HG03060 (cell line): ENCODE measurements around the gene MILR1.

Experiments
- ATAC-seq: cut with Tn5 transposase; IDR thresholded peaks from one replicate; pipeline ENCODE4 v1.9.1; 2021; ENCODE audit warnings: low read depth, moderate number of reproducible peaks; ENCODE audit not compliant: unreplicated experiment

Gene MILR1

DNA sequence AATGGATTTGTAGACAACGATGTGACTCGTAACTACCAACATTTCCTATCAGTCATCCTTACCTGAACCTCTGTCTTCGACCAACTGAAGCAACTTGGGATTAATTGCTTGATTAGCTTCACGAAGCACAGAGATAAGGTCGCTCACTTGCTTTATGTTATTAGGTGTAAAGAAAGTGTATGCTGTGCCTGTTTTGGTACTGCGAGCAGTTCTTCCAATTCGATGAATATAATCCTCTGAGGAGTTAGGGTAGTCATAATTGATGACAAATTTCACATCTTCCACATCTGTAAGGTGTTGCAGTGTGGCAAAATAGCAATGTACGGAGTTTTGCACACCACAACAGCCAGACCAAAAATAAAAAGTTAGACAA lies 51.6 kb downstream of the MILR1 start:
- no peak for ATAC-seq

DNA sequence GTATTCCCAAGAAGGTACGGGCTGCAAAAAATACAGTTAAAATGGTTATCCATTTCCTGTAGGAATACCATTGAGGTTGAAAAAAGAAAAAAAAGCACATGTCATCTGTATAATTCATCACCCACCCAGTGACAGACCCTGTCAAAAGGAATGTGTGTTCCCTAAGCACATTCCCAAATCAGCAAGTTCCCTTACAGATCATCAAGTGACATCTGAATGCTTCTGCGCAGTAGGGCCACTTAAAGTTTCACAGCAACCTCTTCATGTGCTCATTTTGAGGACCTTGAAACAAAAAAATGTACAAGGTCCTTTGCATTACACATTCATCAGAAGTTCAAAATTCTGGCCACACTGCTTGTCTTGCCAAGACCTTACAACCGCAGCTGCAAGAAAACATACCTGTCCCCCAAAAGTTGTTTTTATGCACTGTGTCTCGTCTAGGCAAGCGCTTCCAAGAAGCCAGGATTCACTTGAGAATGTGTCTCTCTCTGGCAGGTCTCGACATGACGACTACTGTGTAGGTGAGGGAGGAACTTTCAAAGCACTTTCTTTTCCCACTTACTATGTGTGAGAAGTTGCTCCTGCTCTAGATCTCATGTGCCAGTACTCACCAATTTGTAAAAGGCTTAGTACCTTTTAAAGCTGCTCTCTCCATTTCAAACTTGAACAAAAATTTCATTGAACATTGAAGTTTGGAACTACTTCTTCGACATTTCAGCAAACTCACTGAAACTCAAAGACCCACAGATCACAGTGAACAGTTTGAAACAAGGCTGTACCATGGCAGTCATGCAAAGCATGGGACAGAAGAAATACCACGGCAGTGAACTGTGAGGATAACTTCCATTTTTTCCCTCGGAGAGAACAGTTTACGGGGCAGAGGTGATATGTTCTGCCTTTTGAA lies 52.2 kb downstream of the MILR1 start:
- ATAC-seq, result no peak

DNA sequence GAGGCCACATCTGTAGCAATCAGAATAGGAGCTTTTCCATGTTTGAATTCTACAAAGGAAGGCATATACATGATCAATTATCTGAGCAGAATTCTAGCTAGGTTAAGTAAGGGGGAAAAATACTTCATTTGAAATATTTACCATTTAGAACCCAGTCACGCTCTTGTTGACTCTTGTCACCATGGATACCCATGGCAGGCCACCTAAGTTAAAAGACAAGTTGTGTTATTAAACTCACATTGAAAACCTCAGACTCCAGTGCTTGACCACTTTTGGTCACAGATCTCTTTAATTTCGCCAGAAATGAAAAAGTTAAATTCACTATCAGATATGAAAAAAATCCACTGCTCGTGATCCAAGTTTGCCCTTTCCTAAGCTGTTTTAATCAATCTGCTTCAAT lies 53.1 kb downstream of the MILR1 start:
- no peak for ATAC-seq

DNA sequence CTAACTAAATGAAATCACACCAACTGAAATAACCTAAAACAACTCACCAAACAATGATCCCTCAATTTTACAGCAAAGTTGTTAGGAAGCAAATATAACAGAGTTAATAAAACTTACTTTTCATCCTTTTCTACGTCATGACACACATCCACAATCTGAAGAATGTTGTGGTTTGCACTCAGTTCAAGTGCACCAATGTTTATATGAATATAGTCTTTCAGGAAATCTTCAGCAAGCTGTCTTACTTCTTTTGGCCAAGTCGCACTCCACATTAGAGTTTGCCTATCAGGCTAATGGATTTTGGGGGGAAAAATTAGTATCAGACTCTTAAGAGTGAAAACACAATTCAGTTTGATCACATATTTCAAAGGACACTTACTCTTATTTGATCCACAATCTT lies 53.9 kb downstream of the MILR1 start:
- no peak for ATAC-seq

DNA sequence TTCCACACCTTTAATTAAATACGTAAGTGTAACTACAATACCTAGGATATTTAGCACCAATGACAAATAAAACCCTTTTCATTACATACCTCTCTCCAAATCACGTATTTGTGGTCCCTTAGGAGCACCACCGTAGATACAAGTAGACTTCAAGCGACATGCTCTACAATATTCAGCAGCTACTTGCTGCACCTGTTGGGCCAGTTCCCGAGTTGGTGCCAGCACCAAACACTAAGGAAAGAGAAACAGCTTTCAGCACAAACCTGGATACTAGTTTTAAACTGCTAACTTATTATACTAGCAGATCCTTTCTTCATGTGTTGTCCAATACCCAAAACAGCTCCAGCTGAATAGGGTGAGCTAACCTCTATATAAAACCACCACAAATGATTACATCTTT lies 54.4 kb downstream of the MILR1 start:
- no peak for ATAC-seq

DNA sequence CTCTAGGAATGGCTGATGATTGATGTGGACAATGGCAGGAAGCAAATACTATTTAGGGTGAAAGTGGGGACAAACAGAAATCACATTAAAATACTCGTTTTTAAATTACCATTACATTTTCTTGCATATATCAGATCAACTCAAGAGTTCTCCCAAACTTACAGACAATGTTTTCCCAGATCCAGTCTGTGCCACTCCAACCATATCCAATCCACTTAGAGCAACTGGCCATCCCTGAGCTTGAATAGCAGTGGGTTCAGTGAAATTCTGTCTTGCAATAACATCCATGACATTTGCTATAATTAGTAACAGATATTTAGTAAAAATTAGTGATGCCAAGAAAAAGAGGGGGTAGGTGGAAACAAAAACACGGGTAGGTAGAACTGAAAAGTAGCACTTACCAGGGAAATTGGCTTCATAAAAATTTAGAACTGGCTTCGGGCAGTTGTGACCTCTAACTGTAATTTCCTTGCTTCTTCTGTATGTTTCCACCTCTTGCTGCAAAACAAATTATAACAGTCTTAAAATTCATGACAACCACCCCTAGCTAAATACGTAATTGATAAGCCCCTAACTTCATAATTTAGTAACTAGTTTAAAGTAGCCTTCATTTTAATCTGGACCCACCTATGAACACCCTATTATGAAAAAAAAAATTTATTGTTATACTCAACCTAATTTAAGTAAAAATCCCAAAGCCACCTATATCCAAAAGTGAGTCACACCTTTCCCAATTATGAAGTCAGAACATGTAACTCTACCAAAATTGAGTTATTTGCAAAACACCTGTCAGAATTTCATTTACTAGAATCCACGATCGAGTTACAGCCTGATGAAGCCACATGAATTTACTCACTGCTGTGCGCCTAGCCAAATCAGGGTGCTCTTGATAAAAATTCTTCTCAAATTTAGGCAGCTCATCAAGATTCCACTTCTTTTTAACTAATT lies 55.2 kb downstream of the MILR1 start:
- no peak for ATAC-seq

DNA sequence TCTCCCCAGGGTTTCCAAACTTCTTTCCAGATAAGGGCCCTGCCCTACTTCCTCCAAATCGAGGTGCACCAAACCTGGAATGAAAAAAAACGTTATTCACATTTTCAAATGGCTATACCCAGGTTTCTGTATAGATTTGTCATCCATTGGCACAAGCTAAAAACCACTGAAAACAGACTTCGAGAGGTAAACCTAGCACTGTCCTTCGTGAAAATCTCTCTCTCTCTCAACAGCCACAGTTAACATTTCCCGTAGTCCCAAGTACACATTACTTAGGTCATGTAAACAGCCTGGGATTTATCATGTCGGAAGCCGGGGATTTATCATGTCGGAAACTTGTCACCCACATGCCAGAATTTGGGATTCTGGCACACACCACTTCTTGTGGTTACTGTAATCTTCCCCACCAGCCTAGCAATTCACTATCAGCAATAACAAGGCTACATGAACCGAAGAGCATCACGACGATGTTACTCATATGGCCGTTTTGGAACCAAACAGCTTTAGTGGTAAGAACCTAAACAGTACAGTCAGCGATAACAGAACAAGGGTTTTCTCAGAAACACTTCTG lies 55.9 kb downstream of the MILR1 start:
- ATAC-seq, result no peak

DNA sequence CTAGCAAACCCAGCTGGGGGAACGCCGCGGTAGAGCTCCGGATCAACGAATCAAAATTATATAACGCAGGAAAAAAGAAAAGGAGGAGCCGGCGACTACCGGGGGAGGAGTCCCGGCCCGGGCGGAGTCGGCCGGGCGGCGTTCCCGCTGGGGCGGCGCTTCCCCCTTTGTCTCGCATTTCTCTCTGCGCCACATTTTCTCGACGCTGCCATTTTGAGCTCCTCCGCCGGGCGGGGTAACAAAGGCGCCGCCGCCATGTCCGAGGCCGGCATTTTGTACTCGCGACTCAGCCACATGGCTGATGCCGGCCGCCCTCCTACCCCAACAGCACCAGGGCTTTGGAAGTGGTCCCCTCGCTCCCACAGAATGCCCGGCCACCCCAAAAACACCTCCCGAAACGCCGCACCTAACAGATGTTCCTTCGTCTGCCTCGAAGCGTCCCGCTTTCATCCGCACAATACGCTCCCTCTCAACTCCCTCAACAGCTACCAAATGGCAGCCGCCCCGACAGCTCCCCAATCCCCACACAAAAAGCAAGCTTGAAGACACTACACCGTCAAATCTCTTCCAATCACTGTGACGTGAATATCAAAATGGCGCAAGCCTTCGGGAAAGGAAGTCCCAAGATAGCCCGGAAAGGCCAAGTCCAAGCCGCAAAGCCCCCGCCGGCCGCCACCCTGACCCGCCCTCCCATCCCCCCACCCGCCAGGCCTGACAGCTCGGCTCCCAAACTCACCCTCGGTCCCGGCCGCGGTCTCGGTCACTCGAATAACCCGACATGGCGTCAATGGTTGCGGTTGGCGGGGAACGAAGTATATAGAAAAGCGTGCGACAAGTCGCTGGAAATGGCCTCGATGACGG lies 56.7 kb downstream of the MILR1 start:
- ATAC-seq, result no peak

DNA sequence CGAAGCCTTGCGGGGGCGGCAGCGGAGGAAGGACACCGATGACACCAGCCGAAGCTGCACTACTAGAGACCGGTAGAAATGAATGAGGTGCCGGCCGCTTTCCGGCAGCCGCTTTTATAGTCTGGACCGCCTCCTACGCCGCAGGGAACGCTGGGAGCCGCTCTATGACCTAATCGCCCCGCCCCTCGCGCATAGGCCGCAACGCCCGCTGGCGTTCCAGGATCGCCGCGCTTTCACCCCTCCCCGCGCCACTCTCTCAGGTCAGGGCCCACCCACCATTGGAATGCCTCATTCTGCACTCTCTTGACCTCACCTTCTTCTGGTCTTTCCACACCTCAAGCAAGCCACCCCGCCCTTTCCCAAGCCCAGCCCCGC lies 57.3 kb downstream of the MILR1 start, which contains the start of gene DDX5:
Gene DDX5 (minus strand): TSS at position 89 of the 375 bp plus-strand sequence. CDS start 170 bp downstream, outside the sequence.
- ATAC-seq, result peak; percentile 42

DNA sequence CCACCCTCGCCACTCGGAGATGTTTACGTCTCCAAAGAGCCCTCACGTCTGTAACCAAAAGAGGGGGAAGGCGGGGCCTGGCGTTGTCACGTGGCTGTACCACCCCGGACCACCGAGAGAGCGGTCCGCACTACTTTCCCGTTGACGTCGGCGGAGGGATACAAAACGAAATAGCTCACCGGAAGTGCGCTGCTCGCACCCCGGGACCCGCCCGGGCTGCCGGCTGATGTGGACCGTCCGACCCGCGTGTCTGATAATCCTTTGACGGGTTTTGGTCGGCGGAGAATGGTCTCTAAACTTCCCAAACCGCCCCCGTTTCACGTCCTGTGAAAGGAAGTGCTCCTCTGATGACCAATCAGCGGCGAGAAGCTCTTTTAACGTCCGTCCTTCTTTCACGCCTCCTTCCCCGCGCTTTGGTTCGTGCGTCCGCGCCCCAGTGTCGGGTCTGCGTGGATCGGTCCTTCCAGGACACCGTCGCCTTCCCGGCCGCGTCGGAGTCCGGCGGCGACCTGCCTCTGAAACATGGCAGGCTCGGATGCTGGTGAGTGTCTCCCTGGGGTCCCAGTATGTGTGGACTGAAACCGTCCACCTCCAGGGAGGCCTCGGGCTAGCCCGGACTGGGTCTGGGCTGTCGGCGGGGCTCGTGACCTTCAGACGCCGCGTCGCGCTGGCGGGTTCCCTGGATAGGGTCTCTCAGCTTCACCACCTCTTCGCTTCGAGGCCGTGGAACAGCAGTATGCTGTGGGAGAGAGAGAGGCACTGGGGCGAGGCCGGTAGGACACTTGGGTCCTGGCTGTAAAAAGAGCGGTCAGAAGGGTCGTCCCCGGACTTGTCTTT lies 57.9 kb downstream of the MILR1 start, which contains the start of gene CEP95:
Gene CEP95 (plus strand): TSS at position 402 of the 837 bp plus-strand sequence. CDS start 121 bp downstream, at position 523.
- ATAC-seq, result peak; percentile 33

DNA sequence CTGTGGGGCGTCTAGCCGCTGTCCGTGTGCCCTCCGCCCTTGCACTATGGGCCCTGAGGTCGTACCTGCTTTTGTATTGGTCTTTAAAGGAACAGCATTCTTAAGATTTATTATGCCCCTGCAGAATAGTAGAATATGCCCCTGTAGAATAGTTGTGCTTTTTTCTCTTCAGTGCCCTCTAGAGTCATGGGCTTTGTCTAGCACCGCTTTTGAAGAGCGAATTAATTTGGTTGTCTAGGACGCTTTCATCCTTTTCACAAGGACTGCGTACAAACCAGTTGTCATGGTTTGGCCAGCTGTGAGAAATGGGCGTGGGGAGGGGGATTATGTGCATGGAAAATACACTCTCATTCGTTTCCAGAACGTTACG lies 58.5 kb downstream of the MILR1 start:
- peak; percentile 13 for ATAC-seq

DNA sequence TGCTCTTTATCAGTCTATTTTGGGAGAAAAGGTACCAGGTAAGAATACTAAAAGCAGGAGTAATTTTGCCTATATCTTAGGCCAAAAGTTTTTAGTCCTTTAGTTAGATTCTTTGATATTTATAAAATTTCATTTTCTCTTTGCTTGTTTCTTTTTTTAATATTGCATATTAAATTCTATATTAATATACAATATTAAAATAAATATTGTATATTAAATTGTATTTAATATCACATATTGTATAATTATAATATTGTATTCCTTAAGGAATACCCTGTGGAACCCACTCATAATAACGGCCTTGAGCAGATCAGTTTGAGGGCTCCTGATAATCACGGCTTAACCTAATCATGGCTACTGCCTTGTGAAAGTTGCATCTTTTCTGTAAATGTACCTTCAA lies 59.8 kb downstream of the MILR1 start:
- ATAC-seq, result no peak

DNA sequence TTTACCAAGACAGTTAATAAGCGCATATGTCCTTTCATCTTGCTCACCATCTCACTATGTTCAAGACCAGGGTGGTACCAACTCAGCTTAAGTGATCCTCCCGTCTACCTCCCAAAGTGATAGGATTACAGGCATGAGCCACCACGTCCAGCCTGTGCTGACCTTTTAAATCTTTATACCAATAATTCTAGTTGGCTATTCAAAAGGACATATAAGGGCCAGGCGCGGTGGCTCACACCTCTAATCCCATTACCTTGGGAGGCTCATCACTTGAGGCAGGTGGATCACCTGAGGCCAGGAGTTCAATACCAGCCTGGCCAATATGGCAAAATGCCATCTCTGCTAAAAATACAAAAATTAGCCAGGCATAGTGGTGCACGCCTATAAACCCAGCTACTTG lies 60.3 kb downstream of the MILR1 start:
- no peak for ATAC-seq

DNA sequence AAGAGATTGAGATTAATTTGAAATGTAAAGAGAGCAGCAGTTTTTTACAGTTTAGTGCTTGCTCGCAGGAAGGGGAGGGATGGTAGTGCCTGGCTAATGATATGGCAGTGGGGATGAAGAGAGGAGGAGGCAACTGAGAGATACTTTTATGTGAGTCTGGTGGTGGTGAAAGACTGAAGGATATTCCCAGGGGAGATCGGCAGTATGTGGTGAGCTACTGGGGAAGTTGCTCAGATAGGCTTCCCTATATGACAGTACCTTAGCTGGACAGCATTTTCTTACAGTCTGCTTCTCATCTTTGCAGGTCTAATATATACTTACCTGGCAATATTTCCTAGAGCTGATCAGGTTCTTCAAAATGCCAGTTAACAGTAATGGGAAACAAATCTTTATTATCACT lies 66.5 kb downstream of the MILR1 start:
- ATAC-seq, result no peak

DNA sequence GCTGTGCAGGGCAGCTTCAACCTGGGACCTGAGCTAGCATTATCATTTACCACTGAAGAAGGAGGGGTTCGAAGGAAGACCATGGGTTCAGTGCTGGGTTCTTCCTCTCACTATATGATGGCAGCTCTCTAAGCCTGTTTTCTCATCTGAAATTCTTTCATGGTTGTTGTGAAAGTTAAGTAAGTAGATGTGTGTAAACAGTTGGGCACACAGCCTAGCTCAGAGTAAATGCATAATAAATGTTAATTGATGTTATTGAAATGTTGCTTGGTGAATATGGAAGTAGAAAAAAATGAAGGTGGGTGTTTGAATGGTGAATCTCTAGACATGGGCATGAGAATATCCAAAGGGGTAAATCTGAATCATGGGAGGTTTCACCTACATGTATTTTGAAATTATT lies 66.9 kb downstream of the MILR1 start:
- ATAC-seq, result no peak
